HCT116 (cell line): Measurements from ENCODE around the gene FTCD.

Experiments used
- POLR2A ChIP-seq: IDR thresholded peaks from 2 replicates; pipeline ENCODE4 v1.7.0; 2011; ENCODE audit warnings: borderline replicate concordance; ENCODE audit not compliant: insufficient read depth, insufficient read length; ENCODE audit errors: extremely low read depth
- POLR2AphosphoS5 ChIP-seq: IDR thresholded peaks from 2 replicates; pipeline ENCODE4 v1.6.1; 2011; ENCODE audit warnings: mild to moderate bottlenecking, low read depth, low read length, moderate library complexity
- TF ChIP-seq, protein P1 (sequence below), 3 experiments: fragments of 200-600 bp in 1 of 3; sonication (generic) in 1 of 3; IDR thresholded peaks in 2 of 3; conservative IDR thresholded peaks in 1 of 3; 2 replicates each; pipeline ENCODE4 v1.5.1; 2012 to 2017; ENCODE audit warnings: low read depth in 2 of 3, low read length in 2 of 3, antibody characterized with exemption in 1 of 3, borderline replicate concordance in 1 of 3, control low read depth in 1 of 3, mild to moderate bottlenecking in 1 of 3, mixed read lengths in 1 of 3, mixed run types in 1 of 3, moderate library complexity in 1 of 3; ENCODE audit not compliant: insufficient read depth in 1 of 3
- TF ChIP-seq, protein P2 (sequence below): IDR thresholded peaks from 2 replicates; pipeline ENCODE4 v1.6.1; 2012; ENCODE audit warnings: low read depth

DNA sequence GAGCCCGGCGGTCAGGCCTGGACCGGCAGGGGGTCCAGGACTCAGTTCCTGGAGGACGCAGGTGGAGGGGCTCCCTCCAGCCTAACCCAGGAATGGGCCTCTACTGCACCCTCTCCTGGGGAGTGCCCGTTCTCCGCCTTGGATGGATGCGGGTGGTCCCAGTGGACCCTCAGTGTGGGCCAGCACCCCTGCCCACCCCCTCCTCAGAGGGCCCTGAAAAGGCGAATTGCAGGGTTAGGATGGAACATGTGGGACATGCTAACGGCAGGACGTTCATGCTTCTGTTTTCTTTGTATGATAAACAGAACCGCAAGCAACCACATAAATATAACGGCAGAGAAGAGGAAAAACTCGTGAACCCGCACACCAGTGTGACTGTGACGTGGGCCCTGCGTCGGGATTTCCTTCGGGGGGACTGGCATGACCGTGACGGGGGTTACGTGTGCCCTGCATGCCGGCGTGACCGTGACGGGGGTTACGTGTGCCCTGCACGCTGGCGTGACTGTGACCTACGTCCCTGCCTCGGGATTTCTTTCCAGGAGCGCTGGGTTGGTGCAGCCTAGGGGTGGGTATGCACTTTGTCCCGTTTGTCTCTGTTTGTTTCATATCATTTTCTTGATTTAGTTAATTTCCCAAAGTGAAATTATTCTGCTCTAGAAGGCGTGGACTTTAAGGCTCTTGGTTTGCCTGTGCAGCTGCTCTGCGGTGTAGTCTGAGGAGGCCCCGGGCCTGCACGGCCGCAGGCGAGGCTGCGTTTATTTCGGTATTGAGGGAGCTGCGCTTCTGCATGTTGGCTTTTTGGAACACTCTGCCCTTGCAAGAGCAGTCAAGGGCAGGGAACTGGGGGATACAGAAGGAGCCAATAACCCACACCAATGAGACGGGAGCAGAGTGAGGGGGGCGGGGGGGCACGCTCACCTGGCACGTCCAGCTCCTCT, 3.1 kb downstream of the FTCD start:
- TF ChIP-seq POLR2A (no peak), POLR2AphosphoS5 (no peak)
- TF ChIP-seq, protein P1, sequence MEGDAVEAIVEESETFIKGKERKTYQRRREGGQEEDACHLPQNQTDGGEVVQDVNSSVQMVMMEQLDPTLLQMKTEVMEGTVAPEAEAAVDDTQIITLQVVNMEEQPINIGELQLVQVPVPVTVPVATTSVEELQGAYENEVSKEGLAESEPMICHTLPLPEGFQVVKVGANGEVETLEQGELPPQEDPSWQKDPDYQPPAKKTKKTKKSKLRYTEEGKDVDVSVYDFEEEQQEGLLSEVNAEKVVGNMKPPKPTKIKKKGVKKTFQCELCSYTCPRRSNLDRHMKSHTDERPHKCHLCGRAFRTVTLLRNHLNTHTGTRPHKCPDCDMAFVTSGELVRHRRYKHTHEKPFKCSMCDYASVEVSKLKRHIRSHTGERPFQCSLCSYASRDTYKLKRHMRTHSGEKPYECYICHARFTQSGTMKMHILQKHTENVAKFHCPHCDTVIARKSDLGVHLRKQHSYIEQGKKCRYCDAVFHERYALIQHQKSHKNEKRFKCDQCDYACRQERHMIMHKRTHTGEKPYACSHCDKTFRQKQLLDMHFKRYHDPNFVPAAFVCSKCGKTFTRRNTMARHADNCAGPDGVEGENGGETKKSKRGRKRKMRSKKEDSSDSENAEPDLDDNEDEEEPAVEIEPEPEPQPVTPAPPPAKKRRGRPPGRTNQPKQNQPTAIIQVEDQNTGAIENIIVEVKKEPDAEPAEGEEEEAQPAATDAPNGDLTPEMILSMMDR (IDR thresholded peaks at IDR 0.05 in 2 of 3, conservative IDR thresholded peaks at IDR 0.05 in 1 of 3; ENCODE audit: borderline replicate concordance in 1 of 3, insufficient read depth in 1 of 3, low read depth in 2 of 3, low read length in 2 of 3), result no peak
- TF ChIP-seq, protein P2, sequence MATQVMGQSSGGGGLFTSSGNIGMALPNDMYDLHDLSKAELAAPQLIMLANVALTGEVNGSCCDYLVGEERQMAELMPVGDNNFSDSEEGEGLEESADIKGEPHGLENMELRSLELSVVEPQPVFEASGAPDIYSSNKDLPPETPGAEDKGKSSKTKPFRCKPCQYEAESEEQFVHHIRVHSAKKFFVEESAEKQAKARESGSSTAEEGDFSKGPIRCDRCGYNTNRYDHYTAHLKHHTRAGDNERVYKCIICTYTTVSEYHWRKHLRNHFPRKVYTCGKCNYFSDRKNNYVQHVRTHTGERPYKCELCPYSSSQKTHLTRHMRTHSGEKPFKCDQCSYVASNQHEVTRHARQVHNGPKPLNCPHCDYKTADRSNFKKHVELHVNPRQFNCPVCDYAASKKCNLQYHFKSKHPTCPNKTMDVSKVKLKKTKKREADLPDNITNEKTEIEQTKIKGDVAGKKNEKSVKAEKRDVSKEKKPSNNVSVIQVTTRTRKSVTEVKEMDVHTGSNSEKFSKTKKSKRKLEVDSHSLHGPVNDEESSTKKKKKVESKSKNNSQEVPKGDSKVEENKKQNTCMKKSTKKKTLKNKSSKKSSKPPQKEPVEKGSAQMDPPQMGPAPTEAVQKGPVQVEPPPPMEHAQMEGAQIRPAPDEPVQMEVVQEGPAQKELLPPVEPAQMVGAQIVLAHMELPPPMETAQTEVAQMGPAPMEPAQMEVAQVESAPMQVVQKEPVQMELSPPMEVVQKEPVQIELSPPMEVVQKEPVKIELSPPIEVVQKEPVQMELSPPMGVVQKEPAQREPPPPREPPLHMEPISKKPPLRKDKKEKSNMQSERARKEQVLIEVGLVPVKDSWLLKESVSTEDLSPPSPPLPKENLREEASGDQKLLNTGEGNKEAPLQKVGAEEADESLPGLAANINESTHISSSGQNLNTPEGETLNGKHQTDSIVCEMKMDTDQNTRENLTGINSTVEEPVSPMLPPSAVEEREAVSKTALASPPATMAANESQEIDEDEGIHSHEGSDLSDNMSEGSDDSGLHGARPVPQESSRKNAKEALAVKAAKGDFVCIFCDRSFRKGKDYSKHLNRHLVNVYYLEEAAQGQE, result no peak
